ENCODE measurements around the gene ZDHHC14. TPM values are rescaled to one million over a fixed set of nuclear protein-coding genes. Genes with fewer than 3 reads are reported as not detected.

ZDHHC14 gene
- total RNA-seq, 1 donor from 2014 or later = 26.1 TPM

- Mint-ChIP-seq H3K4me1 (ENCODE audit: unreplicated experiment) (peaks cover 24% of the 10 kb centered on the region), H3K9me3 (ENCODE audit: unreplicated experiment) (no peaks in the 10 kb centered on the region), H3K36me3 (ENCODE audit: low read depth, unreplicated experiment) (peaks cover 5% of the 10 kb centered on the region), H3K27me3 (ENCODE audit: unreplicated experiment) (peaks cover 9% of the 10 kb centered on the region), H3K4me3 (ENCODE audit: unreplicated experiment) (no peak overlapping the region), H3K27ac (ENCODE audit: unreplicated experiment) (no peak overlapping the region)
- TF ChIP-seq CTCF (IDR thresholded peaks at IDR 0.05; ENCODE audit: unreplicated experiment) = no peak
- DNase-seq (ENCODE audit: low spot score) = no peak
These were observed 47.6 kb downstream of the ZDHHC14 start for GRCh38 chr6:157428427-157429202.

- DNase-seq (ENCODE audit: low spot score) = no peak
- no peak overlapping the region for H3K27ac Mint-ChIP-seq (ENCODE audit: unreplicated experiment)
- peaks cover 5% of the 10 kb centered on the region for H3K36me3 Mint-ChIP-seq (ENCODE audit: low read depth, unreplicated experiment)
- no peak for TF ChIP-seq CTCF (IDR thresholded peaks at IDR 0.05; ENCODE audit: unreplicated experiment)
- H3K4me3 Mint-ChIP-seq (ENCODE audit: unreplicated experiment) = no peak overlapping the region
- H3K9me3 Mint-ChIP-seq (ENCODE audit: unreplicated experiment) = no peaks in the 10 kb centered on the region
- H3K4me1 Mint-ChIP-seq (ENCODE audit: unreplicated experiment) = peaks cover 24% of the 10 kb centered on the region
- peaks cover 9% of the 10 kb centered on the region for H3K27me3 Mint-ChIP-seq (ENCODE audit: unreplicated experiment)
These were observed 48.3 kb downstream of the ZDHHC14 start for GRCh38 chr6:157429248-157429647.

- DNase-seq (ENCODE audit: low spot score) = no peak
- Mint-ChIP-seq H3K36me3 (ENCODE audit: low read depth, unreplicated experiment) (peaks cover 5% of the 10 kb centered on the region), H3K27ac (ENCODE audit: unreplicated experiment) (no peak overlapping the region), H3K27me3 (ENCODE audit: unreplicated experiment) (peaks cover 13% of the 10 kb centered on the region), H3K4me3 (ENCODE audit: unreplicated experiment) (no peak overlapping the region), H3K4me1 (ENCODE audit: unreplicated experiment) (peaks cover 25% of the 10 kb centered on the region), H3K9me3 (ENCODE audit: unreplicated experiment) (no peaks in the 10 kb centered on the region)
- TF ChIP-seq CTCF (IDR thresholded peaks at IDR 0.05; ENCODE audit: unreplicated experiment) = no peak
These were observed 49.8 kb downstream of the ZDHHC14 start for GRCh38 chr6:157430834-157431233.

- Mint-ChIP-seq H3K4me3 (ENCODE audit: unreplicated experiment) (no peak overlapping the region), H3K36me3 (ENCODE audit: low read depth, unreplicated experiment) (peaks cover 2% of the 10 kb centered on the region), H3K27me3 (ENCODE audit: unreplicated experiment) (peaks cover 12% of the 10 kb centered on the region), H3K9me3 (ENCODE audit: unreplicated experiment) (no peaks in the 10 kb centered on the region), H3K27ac (ENCODE audit: unreplicated experiment) (no peak overlapping the region), H3K4me1 (ENCODE audit: unreplicated experiment) (peaks cover 19% of the 10 kb centered on the region)
- TF ChIP-seq CTCF (IDR thresholded peaks at IDR 0.05; ENCODE audit: unreplicated experiment) = no peak
- DNase-seq (ENCODE audit: low spot score) = no peak
These were observed 51.4 kb downstream of the ZDHHC14 start for GRCh38 chr6:157432231-157432891.

- H3K9me3 Mint-ChIP-seq (ENCODE audit: unreplicated experiment) = no peaks in the 10 kb centered on the region
- peaks cover 9% of the 10 kb centered on the region for H3K27me3 Mint-ChIP-seq (ENCODE audit: unreplicated experiment)
- no peak overlapping the region for H3K27ac Mint-ChIP-seq (ENCODE audit: unreplicated experiment)
- TF ChIP-seq CTCF (IDR thresholded peaks at IDR 0.05; ENCODE audit: unreplicated experiment) = no peak
- no peak for DNase-seq (ENCODE audit: low spot score)
- no peak overlapping the region for H3K4me3 Mint-ChIP-seq (ENCODE audit: unreplicated experiment)
- H3K4me1 Mint-ChIP-seq (ENCODE audit: unreplicated experiment) = peaks cover 19% of the 10 kb centered on the region
- H3K36me3 Mint-ChIP-seq (ENCODE audit: low read depth, unreplicated experiment) = no peaks in the 10 kb centered on the region
These were observed 51.9 kb downstream of the ZDHHC14 start for GRCh38 chr6:157432892-157433265.
